ENCODE measurements around the gene GAPVD1. TPM values are rescaled to one million over a fixed set of nuclear protein-coding genes. Genes with fewer than 3 reads are reported as not detected.

Gene GAPVD1
- total RNA-seq, 1 donor from 2014 or later = 33.4 TPM

- peaks cover 33% of the 10 kb centered on the region for H3K4me1 ChIP-seq
- TF ChIP-seq CTCF (IDR thresholded peaks at IDR 0.05; ENCODE audit: borderline replicate concordance) = no peak
- H3K9me3 ChIP-seq (replicated peaks) = no peaks in the 10 kb centered on the region
- intact Hi-C loops (cut with micrococcal nuclease) = no loop called here
- DNase-seq = no peak
- H3K27ac ChIP-seq (replicated peaks) = no peak overlapping the region
- H3K27me3 ChIP-seq (ENCODE audit: low read depth) = no peaks in the 10 kb centered on the region
- H3K4me3 ChIP-seq = no peak overlapping the region
- peaks cover 16% of the 10 kb centered on the region for H3K36me3 ChIP-seq
Measured at GRCh38 chr9:125243792-125244260, 17.8 kb upstream of the GAPVD1 start.

GRCh38 chr9:125246261-125246667 is 15.4 kb upstream of the GAPVD1 start:
- Histone ChIP-seq H3K4me1 (peaks cover 10% of the 10 kb centered on the region), H3K27me3 (ENCODE audit: low read depth) (no peaks in the 10 kb centered on the region), H3K4me3 (no peak overlapping the region), H3K9me3 (replicated peaks) (no peaks in the 10 kb centered on the region), H3K27ac (replicated peaks) (no peak overlapping the region), H3K36me3 (no peaks in the 10 kb centered on the region)
- no peak for TF ChIP-seq CTCF (IDR thresholded peaks at IDR 0.05; ENCODE audit: borderline replicate concordance)
- DNase-seq = no peak
- intact Hi-C loops (cut with micrococcal nuclease) = no loop called here

GRCh38 chr9:125254231-125254630 is 7.4 kb upstream of the GAPVD1 start:
- intact Hi-C loops (cut with micrococcal nuclease) = no loop called here

GRCh38 chr9:125255781-125256391 is 5.7 kb upstream of the GAPVD1 start:
- intact Hi-C loops (cut with micrococcal nuclease) = no loop called here
- no peak for DNase-seq
- no peaks in the 10 kb centered on the region for H3K36me3 ChIP-seq
- H3K9me3 ChIP-seq (replicated peaks) = no peaks in the 10 kb centered on the region
- no peak overlapping the region for H3K4me3 ChIP-seq
- H3K4me1 ChIP-seq = no peaks in the 10 kb centered on the region
- no peak for TF ChIP-seq CTCF (IDR thresholded peaks at IDR 0.05; ENCODE audit: borderline replicate concordance)
- H3K27ac ChIP-seq (replicated peaks) = no peak overlapping the region
- no peaks in the 10 kb centered on the region for H3K27me3 ChIP-seq (ENCODE audit: low read depth)

More at GRCh38 chr9:125254231-125254630, 7.4 kb upstream of the GAPVD1 start:
- Histone ChIP-seq H3K4me3 (no peak overlapping the region), H3K36me3 (no peaks in the 10 kb centered on the region), H3K9me3 (replicated peaks) (no peaks in the 10 kb centered on the region), H3K4me1 (no peaks in the 10 kb centered on the region), H3K27me3 (ENCODE audit: low read depth) (no peaks in the 10 kb centered on the region), H3K27ac (replicated peaks) (no peak overlapping the region)
- no peak for TF ChIP-seq CTCF (IDR thresholded peaks at IDR 0.05; ENCODE audit: borderline replicate concordance)
- no peak for DNase-seq

GRCh38 chr9:125258160-125258785 is 3.4 kb upstream of the GAPVD1 start:
- Histone ChIP-seq H3K27me3 (ENCODE audit: low read depth) (no peaks in the 10 kb centered on the region), H3K27ac (replicated peaks) (no peak overlapping the region), H3K4me1 (peaks cover 22% of the 10 kb centered on the region), H3K4me3 (no peak overlapping the region), H3K9me3 (replicated peaks) (no peaks in the 10 kb centered on the region), H3K36me3 (no peaks in the 10 kb centered on the region)
- no peak for TF ChIP-seq CTCF (IDR thresholded peaks at IDR 0.05; ENCODE audit: borderline replicate concordance)
- intact Hi-C loops (cut with micrococcal nuclease) = no loop called here
- no peak for DNase-seq
